Neural progenitor cell (in vitro differentiated cells): ENCODE measurements around the gene SLC27A4. TPM values are rescaled to one million over a fixed set of nuclear protein-coding genes. Genes with fewer than 3 reads are reported as not detected.
A peak's percentile ranks its signal among the peaks of the same experiment; 100 is the strongest.

Experiments used
- DNase-seq: peaks from one replicate; pipeline ENCODE4 v3.0.0-alpha.2; 2016; ENCODE audit warnings: low spot score
- H2AFZ ChIP-seq: fragments of 200-600 bp; sonication (generic); replicated peaks from 2 replicates; pipeline ENCODE4 v1.6.1; 2016; ENCODE audit warnings: antibody characterized with exemption
- H3F3A ChIP-seq: fragments of 200-600 bp; sonication (generic); 2 replicates; pipeline ENCODE4 v1.6.1; 2016; ENCODE audit warnings: antibody characterized with exemption, low read depth
- H3K27ac ChIP-seq: fragments of 200-600 bp; sonication (generic); 2 replicates; pipeline ENCODE4 v1.5.1; 2016; ENCODE audit warnings: mild to moderate bottlenecking
- H3K27me3 ChIP-seq: fragments of 200-600 bp; sonication (generic); 2 replicates; pipeline ENCODE4 v1.6.1; 2016; ENCODE audit warnings: mild to moderate bottlenecking, moderate library complexity
- H3K36me3 ChIP-seq: fragments of 200-600 bp; sonication (generic); 2 replicates; pipeline ENCODE4 v1.5.1; 2016
- H3K4me1 ChIP-seq: fragments of 200-600 bp; sonication (generic); 2 replicates; pipeline ENCODE4 v1.6.1; 2016; ENCODE audit warnings: mixed run types
- H3K4me2 ChIP-seq: fragments of 200-600 bp; sonication (generic); 2 replicates; pipeline ENCODE4 v1.6.1; 2016
- H3K4me3 ChIP-seq: fragments of 200-600 bp; sonication (generic); 2 replicates; pipeline ENCODE4 v1.5.1; 2016
- H3K79me2 ChIP-seq: fragments of 200-600 bp; sonication (generic); 2 replicates; pipeline ENCODE4 v1.6.1; 2016; ENCODE audit warnings: low read depth
- H3K9ac ChIP-seq: fragments of 200-600 bp; sonication (generic); 2 replicates; pipeline ENCODE4 v1.6.1; 2016
- H3K9me3 ChIP-seq: fragments of 200-600 bp; sonication (generic); 2 replicates; pipeline ENCODE4 v1.5.1; 2016; ENCODE audit warnings: low read depth
- H4K20me1 ChIP-seq: fragments of 200-600 bp; sonication (generic); 2 replicates; pipeline ENCODE4 v1.6.1; 2016; ENCODE audit warnings: low read depth
- H3K27ac Mint-ChIP-seq: 3 replicates; pipeline ENCODE4 v1.8.0; 2021; ENCODE audit warnings: mixed read lengths
- H3K27me3 Mint-ChIP-seq: 2 replicates; pipeline ENCODE4 v1.8.0; 2022; ENCODE audit warnings: low read depth, mild to moderate bottlenecking, inconsistent platforms, moderate library complexity, mixed read lengths; ENCODE audit not compliant: insufficient read depth
- H3K36me3 Mint-ChIP-seq: 3 replicates; pipeline ENCODE4 v1.8.0; 2021; ENCODE audit warnings: mixed read lengths
- H3K4me1 Mint-ChIP-seq: 3 replicates; pipeline ENCODE4 v1.8.0; 2021; ENCODE audit warnings: mixed read lengths
- H3K4me3 Mint-ChIP-seq: 3 replicates; pipeline ENCODE4 v1.8.0; 2021; ENCODE audit warnings: mild to moderate bottlenecking, moderate library complexity, mixed read lengths
- H3K9me3 Mint-ChIP-seq: 3 replicates; pipeline ENCODE4 v1.8.0; 2020; ENCODE audit warnings: mixed read lengths
- CTCF ChIP-seq: fragments of 200-600 bp; sonication (generic); IDR thresholded peaks from 2 replicates; pipeline ENCODE4 v1.5.1; 2017; ENCODE audit warnings: antibody characterized with exemption, mild to moderate bottlenecking
- EZH2phosphoT487 ChIP-seq: fragments of 200-600 bp; sonication (generic); IDR thresholded peaks from 2 replicates; pipeline ENCODE4 v1.6.1; 2017; ENCODE audit warnings: antibody characterized with exemption
- microRNA counts: library from miRNA; unstranded; fragments of <30 nt; microRNA quantifications from one replicate; lab custom pipeline; 2016
- microRNA-seq: library from miRNA; unstranded; fragments of <30 nt; microRNA quantifications from one replicate; pipeline ENCODE4, GENCODE V29; 2016
- total RNA-seq: library from RNA; depleted of rRNA; stranded (reverse); fragments of >200 nt; gene quantifications from 2 replicates; pipeline ENCODE4 v1.2.3, GENCODE V29; 2015; ENCODE audit warnings: low replicate concordance

Gene SLC27A4
- total RNA-seq, 1 donor from 2014 or later, result 4.4 TPM

- Histone ChIP-seq H3K27me3 (peaks cover 100% of the 10 kb centered on the region), H3K36me3 (no peaks in the 10 kb centered on the region)
Measured at GRCh38 chr9:128409978-128410377, 69.7 kb downstream of the SLC27A4 start.

More at GRCh38 chr9:128409978-128410377, 69.7 kb downstream of the SLC27A4 start:
- H3K36me3 Mint-ChIP-seq, result no peaks in the 10 kb centered on the region
- H3K27me3 Mint-ChIP-seq, result peaks cover 26% of the 10 kb centered on the region
- Histone ChIP-seq H3F3A (peaks cover 30% of the 10 kb centered on the region), H3K4me2 (no peak overlapping the region), H3K9me3 (no peaks in the 10 kb centered on the region), H3K4me1 (peaks cover 13% of the 10 kb centered on the region), H3K79me2 (no peaks in the 10 kb centered on the region), H2AFZ (no peak overlapping the region), H3K9ac (no peak overlapping the region), H3K27ac (no peak overlapping the region), H3K4me3 (no peak overlapping the region), H4K20me1 (peaks cover 68% of the 10 kb centered on the region)
- H3K4me1 Mint-ChIP-seq, result peaks cover 62% of the 10 kb centered on the region
- peak overlapping the region; percentile 94 for H3K27ac Mint-ChIP-seq
- TF ChIP-seq EZH2phosphoT487 (no peak), CTCF (peak; percentile 38)
- DNase-seq, result peak; percentile 64
- peaks cover 2% of the 10 kb centered on the region for H3K9me3 Mint-ChIP-seq
- peak overlapping the region; percentile 15 for H3K4me3 Mint-ChIP-seq

MicroRNAs within 50 kb of the gene (microRNA counts, 767-probe panel; counts per million panel counts)
- 460 counts per million, percentile 90 among the panel's probes with 10 or more counts for microRNA hsa-miR-219-2-3p (lab: Ali Mortazavi, UCI)

Small RNA genes within 50 kb of the gene (microRNA-seq; reads per million reads assigned to microRNA genes)
- not detected for gene MIR219B

Other genes with a start within 250 kb of the SLC27A4 start
- gene PTGES2, start 212.8 kb upstream of the SLC27A4 start, total RNA-seq, result 25.7 and 61.2 TPM in 2 replicates
- gene LCN2, start 191.1 kb upstream of the SLC27A4 start, total RNA-seq, result not detected in 2 replicates
- 69.4 and 228 TPM in 2 replicates for gene BBLN, start 180.3 kb upstream of the SLC27A4 start, total RNA-seq
- 33.4 and 48.8 TPM in 2 replicates for gene CIZ1, start 149.0 kb upstream of the SLC27A4 start, total RNA-seq
- 30.1 and 52.7 TPM in 2 replicates for gene DNM1, start 137.1 kb upstream of the SLC27A4 start, total RNA-seq
- gene GOLGA2, start 64.5 kb upstream of the SLC27A4 start, total RNA-seq, result 25.2 and 37.5 TPM in 2 replicates
- gene SWI5, start 64.3 kb upstream of the SLC27A4 start, total RNA-seq, result 15.0 and 21.5 TPM in 2 replicates
- 8.3 and 9.2 TPM in 2 replicates for gene TRUB2, start 18.1 kb upstream of the SLC27A4 start, total RNA-seq
- 16.8 and 39.0 TPM in 2 replicates for gene COQ4, start 17.7 kb upstream of the SLC27A4 start, total RNA-seq
- gene URM1, start 30.8 kb downstream of the SLC27A4 start, total RNA-seq, result 10.3 and 21.7 TPM in 2 replicates
- gene CERCAM, start 80.3 kb downstream of the SLC27A4 start, total RNA-seq, result 2.0 TPM in 1 of 2 replicates, not detected in the other
- gene ODF2, start 115.5 kb downstream of the SLC27A4 start, total RNA-seq, result 40.6 and 49.4 TPM in 2 replicates
- gene GLE1, start 164.2 kb downstream of the SLC27A4 start, total RNA-seq, result 22.7 and 26.3 TPM in 2 replicates
- gene SPTAN1, start 212.1 kb downstream of the SLC27A4 start, total RNA-seq, result 112 and 141 TPM in 2 replicates